ENCODE data around the gene JAK1. TPM values are rescaled to one million over a fixed set of nuclear protein-coding genes. Genes with fewer than 3 reads are reported as not detected.
A peak's percentile ranks its signal among the peaks of the same experiment; 100 is the strongest.

JAK1 gene
- polyA plus RNA-seq, 2 of the 4 experiments (the other 2 are of a cell fraction): 110 to 159 TPM

- 76% methylated on average over 9 of the region's 9 CpGs for WGBS (ENCODE audit: missing lambda C conversion rate)
- DNase-seq (ENCODE audit: low read depth in 1 of 2, low spot score in 1 of 2) (no peak), ATAC-seq (no peak), FAIRE-seq (no peak)
- Histone ChIP-seq H3K9me3 (no peaks in the 10 kb centered on the region), H3K4me2 (peak overlapping the region; percentile 22), H3K4me1 (peaks cover 64% of the 10 kb centered on the region), H3K27ac (peak overlapping the region; percentile 38 to 92; a peak in 4 of 6 replicates), H3K4me3 (no peak overlapping the region)
- CTCF ChIA-PET: no interaction called here
- POLR2A ChIA-PET: no interaction called here
- TF ChIP-seq CHD2 (IDR thresholded peaks at IDR 0.05; ENCODE audit: low read length, partially characterized antibody): no peak
- no peak for TF ChIP-seq CTCF (IDR thresholded peaks at IDR 0.05)
- no peak for TF ChIP-seq NPAS2 (CRISPR knock-in tag; IDR thresholded peaks at IDR 0.05; ENCODE audit: borderline replicate concordance)
- no peak for TF ChIP-seq FOSL2 (IDR thresholded peaks at IDR 0.05)
- TF ChIP-seq FOSL2 (CRISPR knock-in tag; IDR thresholded peaks at IDR 0.05): no peak
- TF ChIP-seq ESRRA (IDR thresholded peaks at IDR 0.05; ENCODE audit: borderline replicate concordance, low read length): no peak
- no peak for TF ChIP-seq REST (IDR thresholded peaks at IDR 0.05)
- no peak for TF ChIP-seq TFCP2L1 (CRISPR knock-in tag; IDR thresholded peaks at IDR 0.05)
- no peak for TF ChIP-seq MAZ (IDR thresholded peaks at IDR 0.05; ENCODE audit: borderline replicate concordance, low read depth, low read length)
- no peak for TF ChIP-seq HEYL (CRISPR knock-in tag; IDR thresholded peaks at IDR 0.05)
- no peak for TF ChIP-seq SREBF2 (IDR thresholded peaks at IDR 0.05)
- no peak for TF ChIP-seq CBX8 (IDR thresholded peaks at IDR 0.05)
- no peak for TF ChIP-seq CHD4 (IDR thresholded peaks at IDR 0.05; ENCODE audit: borderline replicate concordance)
- no peak for TF ChIP-seq ZSCAN20 (CRISPR knock-in tag; IDR thresholded peaks at IDR 0.05)
- TF ChIP-seq MAFK (IDR thresholded peaks at IDR 0.05; ENCODE audit: partially characterized antibody): no peak
- TF ChIP-seq, protein P1, sequence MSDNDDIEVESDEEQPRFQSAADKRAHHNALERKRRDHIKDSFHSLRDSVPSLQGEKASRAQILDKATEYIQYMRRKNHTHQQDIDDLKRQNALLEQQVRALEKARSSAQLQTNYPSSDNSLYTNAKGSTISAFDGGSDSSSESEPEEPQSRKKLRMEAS (IDR thresholded peaks at IDR 0.05): no peak
- no peak for TF ChIP-seq HMGXB4 (CRISPR knock-in tag; IDR thresholded peaks at IDR 0.05; ENCODE audit: borderline replicate concordance)
These were observed 30.7 kb downstream of the JAK1 start for GRCh38 chr1:64935551-64936155.

DNA sequence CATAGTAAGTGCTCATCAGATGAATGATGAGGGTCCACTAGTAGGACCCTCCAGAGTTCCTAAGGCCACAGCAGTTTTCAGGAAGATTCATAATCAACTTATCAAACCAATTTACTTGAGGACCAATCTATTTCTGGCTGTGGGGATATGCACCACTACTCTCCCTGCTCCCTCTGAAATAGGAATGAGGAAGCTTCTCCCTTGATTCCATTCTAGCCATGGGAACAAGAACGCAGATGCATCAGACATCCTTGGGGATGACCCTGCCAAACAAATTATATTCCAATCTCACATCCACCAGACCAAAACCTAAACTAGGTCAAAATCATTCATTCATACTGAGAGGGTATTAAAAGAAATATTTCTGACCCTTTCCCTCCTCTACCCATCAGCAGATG is 31.5 kb downstream of the JAK1 start:
- FAIRE-seq: no peak
- peak in 1 of 2 experiments; percentile 17; a peak in 3 of 6 replicates for ATAC-seq
- Histone ChIP-seq H3K9me3 (no peaks in the 10 kb centered on the region), H3K4me2 (peak overlapping the region; percentile 87), H3K4me1 (peaks cover 62% of the 10 kb centered on the region), H3K4me3 (no peak overlapping the region), H3K27ac (peak overlapping the region; percentile 86 to 92)
- ChIA-PET CTCF (interaction anchor here (0.9 to 1.3 kb wide), 3 partner anchors 11 to 27 kb away, joined by 3 read pairs; no protein-coding TSS in a partner anchor), POLR2A (interaction anchor here (2.7 kb wide), 1 partner anchor 37 kb away, joined by 12 read pairs; no protein-coding TSS in a partner anchor)
- no peak for DNase-seq (ENCODE audit: low read depth in 1 of 2, low spot score in 1 of 2)
- 87% methylated on average over 1 of the region's 1 CpG for WGBS (ENCODE audit: missing lambda C conversion rate)
- TF ChIP-seq HMGXB4 (CRISPR knock-in tag; IDR thresholded peaks at IDR 0.05; ENCODE audit: borderline replicate concordance) (no peak), HES2 (IDR thresholded peaks at IDR 0.05) (no peak), JUNB (IDR thresholded peaks at IDR 0.05) (no peak), ATOH8 (CRISPR knock-in tag; IDR thresholded peaks at IDR 0.05; ENCODE audit: low read depth) (no peak), EHMT2 (IDR thresholded peaks at IDR 0.05; ENCODE audit: low read depth) (no peak), FOSB (CRISPR knock-in tag; IDR thresholded peaks at IDR 0.05) (no peak), MAZ (IDR thresholded peaks at IDR 0.05; ENCODE audit: borderline replicate concordance, low read depth, low read length) (no peak), ZNF302 (CRISPR knock-in tag; IDR thresholded peaks at IDR 0.05) (no peak), NFE2L2 (conservative IDR thresholded peaks at IDR 0.05; ENCODE audit: low read length) (no peak), ZFP36 (IDR thresholded peaks at IDR 0.05; ENCODE audit: borderline replicate concordance, partially characterized antibody) (no peak)
- TF ChIP-seq, protein P2, sequence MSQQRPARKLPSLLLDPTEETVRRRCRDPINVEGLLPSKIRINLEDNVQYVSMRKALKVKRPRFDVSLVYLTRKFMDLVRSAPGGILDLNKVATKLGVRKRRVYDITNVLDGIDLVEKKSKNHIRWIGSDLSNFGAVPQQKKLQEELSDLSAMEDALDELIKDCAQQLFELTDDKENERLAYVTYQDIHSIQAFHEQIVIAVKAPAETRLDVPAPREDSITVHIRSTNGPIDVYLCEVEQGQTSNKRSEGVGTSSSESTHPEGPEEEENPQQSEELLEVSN (IDR thresholded peaks at IDR 0.05; ENCODE audit: borderline replicate concordance, low read depth): no peak
